Mesenchymal stem cell (in vitro differentiated cells and primary cell): ENCODE data around the gene ADCY1.

Source experiments
- DNase-seq: peaks from one replicate; pipeline ENCODE4 v3.0.0-alpha.2; 2013
- H2AFZ ChIP-seq: one replicate; pipeline ENCODE4 v1.6.1; 2013; ENCODE audit warnings: low read depth, mild to moderate bottlenecking, control low read depth, inconsistent platforms, low read length, moderate library complexity
- H2AK5ac ChIP-seq: 2 replicates; pipeline ENCODE4 v1.6.1; 2013; ENCODE audit warnings: low read length, moderate library complexity, mild to moderate bottlenecking, inconsistent platforms; ENCODE audit not compliant: severe bottlenecking
- H2BK120ac ChIP-seq: one replicate; pipeline ENCODE4 v1.6.1; 2013; ENCODE audit warnings: low read depth, mild to moderate bottlenecking, inconsistent platforms, low read length, moderate library complexity
- H2BK12ac ChIP-seq, 2 experiments: one replicate each; pipeline ENCODE4 v1.6.1; 2013; ENCODE audit warnings: inconsistent platforms in 2 of 2, low read length in 2 of 2, mild to moderate bottlenecking in 2 of 2, moderate library complexity in 2 of 2, control low read depth in 1 of 2
- H2BK15ac ChIP-seq: one replicate; pipeline ENCODE4 v1.6.1; 2013; ENCODE audit warnings: mild to moderate bottlenecking, low read depth, inconsistent platforms; ENCODE audit not compliant: poor library complexity, severe bottlenecking
- H2BK5ac ChIP-seq: 2 replicates; pipeline ENCODE4 v1.6.1; 2013; ENCODE audit warnings: low read depth, mild to moderate bottlenecking, low read length, control low read depth, inconsistent platforms; ENCODE audit not compliant: poor library complexity, severe bottlenecking
- H3K14ac ChIP-seq, 2 experiments: one replicate each; pipeline ENCODE4 v1.6.1; 2013; ENCODE audit warnings: inconsistent platforms in 2 of 2, low read length in 2 of 2, control low read depth in 1 of 2, mild to moderate bottlenecking in 1 of 2, moderate library complexity in 1 of 2
- H3K18ac ChIP-seq, 2 experiments: one replicate each; pipeline ENCODE4 v1.6.1; 2013; ENCODE audit warnings: inconsistent platforms in 2 of 2, low read length in 2 of 2, control low read depth in 1 of 2, low read depth in 1 of 2, mild to moderate bottlenecking in 1 of 2
- H3K23ac ChIP-seq, 2 experiments: one replicate each; pipeline ENCODE4 v1.6.1; 2013; ENCODE audit warnings: inconsistent platforms in 2 of 2, low read length in 2 of 2, mild to moderate bottlenecking in 2 of 2, moderate library complexity in 2 of 2, control low read depth in 1 of 2
- H3K27ac ChIP-seq: 2 replicates; pipeline ENCODE4 v1.5.1; 2013; ENCODE audit warnings: mild to moderate bottlenecking, moderate library complexity, low read length, control low read depth, inconsistent platforms; ENCODE audit not compliant: poor library complexity, severe bottlenecking
- H3K27me3 ChIP-seq, 2 experiments: 2 replicates each; pipeline versions ENCODE4 v1.6.1 to v1.7.0; 2013; ENCODE audit warnings: low read length in 2 of 2, mild to moderate bottlenecking in 2 of 2, moderate library complexity in 2 of 2, control low read depth in 1 of 2, inconsistent platforms in 1 of 2; ENCODE audit not compliant: control insufficient read depth in 1 of 2, insufficient read depth in 1 of 2
- H3K36me3 ChIP-seq, 2 experiments: 2 replicates each; pipeline versions ENCODE4 v1.6.1 to v1.7.0; 2013; ENCODE audit warnings: low read length in 2 of 2, control low read depth in 1 of 2, inconsistent platforms in 1 of 2, low read depth in 1 of 2, mild to moderate bottlenecking in 1 of 2; ENCODE audit not compliant: insufficient read depth in 2 of 2, control insufficient read depth in 1 of 2
- H3K4ac ChIP-seq, 2 experiments: one replicate each; pipeline ENCODE4 v1.6.1; 2013; ENCODE audit warnings: inconsistent platforms in 2 of 2, low read length in 2 of 2, mild to moderate bottlenecking in 2 of 2, moderate library complexity in 2 of 2, control low read depth in 1 of 2, low read depth in 1 of 2
- H3K4me1 ChIP-seq: 2 replicates; pipeline ENCODE4 v1.6.1; 2013; ENCODE audit warnings: low read depth, low read length, control low read depth; ENCODE audit not compliant: control insufficient read depth, insufficient read depth
- H3K4me2 ChIP-seq: 2 replicates; pipeline ENCODE4 v1.6.1; 2013; ENCODE audit warnings: low read length, mild to moderate bottlenecking, inconsistent platforms; ENCODE audit not compliant: poor library complexity, severe bottlenecking
- H3K4me3 ChIP-seq, 2 experiments: 2 replicates each; pipeline versions ENCODE4 v1.5.1 to v1.7.0; 2013; ENCODE audit warnings: low read length in 2 of 2, mild to moderate bottlenecking in 2 of 2, control low read depth in 1 of 2, low read depth in 1 of 2; ENCODE audit not compliant: insufficient read depth in 1 of 2
- H3K79me1 ChIP-seq: replicated peaks from 2 replicates; pipeline ENCODE4 v1.6.1; 2013; ENCODE audit warnings: mild to moderate bottlenecking, control low read depth, low read length, inconsistent platforms; ENCODE audit not compliant: poor library complexity, severe bottlenecking
- H3K9ac ChIP-seq: 2 replicates; pipeline ENCODE4 v1.7.0; 2013; ENCODE audit warnings: mild to moderate bottlenecking, low read length, moderate library complexity
- H3K9me3 ChIP-seq: 2 replicates; pipeline ENCODE4 v1.7.0; 2013; ENCODE audit warnings: mild to moderate bottlenecking, low read length; ENCODE audit not compliant: control insufficient read depth
- H4K8ac ChIP-seq: one replicate; pipeline ENCODE4 v1.6.1; 2013; ENCODE audit warnings: inconsistent platforms, mild to moderate bottlenecking, low read length, moderate library complexity
- H4K91ac ChIP-seq: one replicate; pipeline ENCODE4 v1.6.1; 2013; ENCODE audit warnings: mild to moderate bottlenecking, low read length, inconsistent platforms
- WGBS: methylation state at CpG from one replicate; pipeline ENCODE4 v1.1.7; 2013; ENCODE audit warnings: mixed read lengths; 5-methylcytosine and 5-hydroxymethylcytosine counted together

Gene ADCY1

GRCh38 chr7:45662540-45663166, 88.5 kb downstream of the ADCY1 start:
- no peak overlapping the region for H3K27ac ChIP-seq
- H3K9me3 ChIP-seq = no peaks in the 10 kb centered on the region
- no peak overlapping the region for H3K23ac ChIP-seq
- no peak overlapping the region for H3K4ac ChIP-seq
- no peak overlapping the region for H2AK5ac ChIP-seq
- WGBS = 68% methylated on average over 15 of the region's 15 CpGs
- DNase-seq = no peak
- H2AFZ ChIP-seq = no peak overlapping the region
- no peak overlapping the region for H3K9ac ChIP-seq
- no peak overlapping the region for H2BK5ac ChIP-seq
- H3K18ac ChIP-seq = no peak overlapping the region
- H2BK15ac ChIP-seq = no peak overlapping the region
- H3K4me2 ChIP-seq = no peak overlapping the region
- peak overlapping the region; percentile 44 for H4K91ac ChIP-seq
- H2BK120ac ChIP-seq = no peak overlapping the region
- H3K27me3 ChIP-seq = peaks cover 0 to 11% of the 10 kb centered on the region in 2 experiments
- no peak overlapping the region for H2BK12ac ChIP-seq
- no peaks in the 10 kb centered on the region for H3K36me3 ChIP-seq
- no peak overlapping the region for H3K4me3 ChIP-seq
- H4K8ac ChIP-seq = no peak overlapping the region
- no peaks in the 10 kb centered on the region for H3K79me1 ChIP-seq
- H3K14ac ChIP-seq = no peak overlapping the region
- H3K4me1 ChIP-seq = no peaks in the 10 kb centered on the region

- Histone ChIP-seq H3K9me3 (no peaks in the 10 kb centered on the region), H3K14ac (no peak overlapping the region), H2BK12ac (no peak overlapping the region), H3K4me1 (no peaks in the 10 kb centered on the region), H2BK15ac (no peak overlapping the region), H2BK120ac (no peak overlapping the region), H3K4ac (no peak overlapping the region), H2BK5ac (no peak overlapping the region), H3K4me3 (no peak overlapping the region), H3K36me3 (no peaks in the 10 kb centered on the region), H2AFZ (no peak overlapping the region), H4K8ac (no peak overlapping the region), H2AK5ac (no peak overlapping the region), H4K91ac (no peak overlapping the region), H3K23ac (no peak overlapping the region), H3K18ac (no peak overlapping the region), H3K9ac (no peak overlapping the region), H3K4me2 (no peak overlapping the region), H3K79me1 (no peaks in the 10 kb centered on the region), H3K27ac (no peak overlapping the region), H3K27me3 (peaks cover 0 to 11% of the 10 kb centered on the region in 2 experiments)
- WGBS = 62% methylated on average over 18 of the region's 20 CpGs
- peak; percentile 20 for DNase-seq
Observed at GRCh38 chr7:45663167-45663921, 89.2 kb downstream of the ADCY1 start.

GRCh38 chr7:45663965-45664633, 89.9 kb downstream of the ADCY1 start:
- Histone ChIP-seq H3K18ac (no peak overlapping the region), H3K4me1 (no peaks in the 10 kb centered on the region), H3K9ac (no peak overlapping the region), H3K4me2 (no peak overlapping the region), H2AK5ac (no peak overlapping the region), H3K36me3 (no peaks in the 10 kb centered on the region), H4K8ac (no peak overlapping the region), H3K14ac (no peak overlapping the region), H2BK12ac (no peak overlapping the region), H3K23ac (no peak overlapping the region), H3K27ac (no peak overlapping the region), H3K9me3 (no peaks in the 10 kb centered on the region), H4K91ac (no peak overlapping the region), H2AFZ (no peak overlapping the region), H3K27me3 (peaks cover 0 to 11% of the 10 kb centered on the region in 2 experiments), H2BK120ac (no peak overlapping the region), H3K79me1 (no peaks in the 10 kb centered on the region), H2BK5ac (no peak overlapping the region), H2BK15ac (no peak overlapping the region), H3K4ac (no peak overlapping the region), H3K4me3 (no peak overlapping the region)
- 71% methylated on average over 7 of the region's 9 CpGs for WGBS
- no peak for DNase-seq

- no peak overlapping the region for H3K4me3 ChIP-seq
- H4K91ac ChIP-seq = no peak overlapping the region
- H3K4me1 ChIP-seq = no peaks in the 10 kb centered on the region
- no peak overlapping the region for H4K8ac ChIP-seq
- H2BK12ac ChIP-seq = no peak overlapping the region
- H2AK5ac ChIP-seq = no peak overlapping the region
- H3K9me3 ChIP-seq = no peaks in the 10 kb centered on the region
- no peak overlapping the region for H3K23ac ChIP-seq
- no peak overlapping the region for H3K4ac ChIP-seq
- H3K36me3 ChIP-seq = no peaks in the 10 kb centered on the region
- H2AFZ ChIP-seq = no peak overlapping the region
- H2BK15ac ChIP-seq = no peak overlapping the region
- WGBS = 81% methylated on average over 7 of the region's 7 CpGs
- H3K79me1 ChIP-seq = no peaks in the 10 kb centered on the region
- H3K18ac ChIP-seq = no peak overlapping the region
- H2BK5ac ChIP-seq = no peak overlapping the region
- no peak overlapping the region for H2BK120ac ChIP-seq
- H3K4me2 ChIP-seq = no peak overlapping the region
- H3K27ac ChIP-seq = no peak overlapping the region
- peaks cover 0 to 2% of the 10 kb centered on the region in 2 experiments for H3K27me3 ChIP-seq
- DNase-seq = no peak
- H3K14ac ChIP-seq = no peak overlapping the region
- H3K9ac ChIP-seq = no peak overlapping the region
Observed at GRCh38 chr7:45665172-45665571, 91.0 kb downstream of the ADCY1 start.
